A549 (cell line): ENCODE results near the gene PARP2. TPM values are rescaled to one million over a fixed set of nuclear protein-coding genes. Genes with fewer than 3 reads are reported as not detected.
A peak's percentile ranks its signal among the peaks of the same experiment; 100 is the strongest.

Source experiments
- ATAC-seq, 2 experiments: fragments of 200-7000 bp in 1 of 2; fragments of >200 bp in 1 of 2; cut with Nextera tagmentation in 1 of 2; cut with Tn5 transposase in 1 of 2; 3 replicates each; pipeline versions ENCODE4 v1.8.0 to v1.9.1; 2018 to 2020; ENCODE audit warnings: mild to moderate bottlenecking in 1 of 2, moderate library complexity in 1 of 2
- CTCF ChIA-PET: fragments of 300-600 bp; sonication (Branson Sonifier 250); formaldehyde crosslinking; extraction: SDS; loops from one replicate; lab custom pipeline; 2021; ENCODE audit warnings: antibody characterized with exemption, inconsistent platforms; lab: Yijun Ruan, JAX
- POLR2A ChIA-PET: fragments of 350-600 bp; formaldehyde crosslinking; extraction: SDS; loops from one replicate; lab custom pipeline; 2021; ENCODE audit warnings: antibody characterized with exemption, inconsistent platforms; lab: Yijun Ruan, JAX
- DNase-seq, 2 experiments: peaks; one replicate each; pipeline versions ENCODE4 v3.0.0 to v3.0.0-alpha.2; 2011 to 2016; ENCODE audit warnings: low read depth in 1 of 2, low spot score in 1 of 2
- FAIRE-seq: peaks from 2 replicates; lab custom pipeline; 2011; peaks lifted over from hg19 to GRCh38; lab: Jason Lieb, UNC
- H3K27ac ChIP-seq, 2 experiments: fragments of >200 bp; sonication (Bioruptor Twin); formaldehyde crosslinking; 3 replicates each; pipeline ENCODE4 v1.5.1; 2016 to 2017
- H3K4me1 ChIP-seq: fragments of >200 bp; sonication (Bioruptor Twin); formaldehyde crosslinking; 3 replicates; pipeline ENCODE4 v1.6.1; 2016
- H3K4me2 ChIP-seq: fragments of >200 bp; sonication (Bioruptor Twin); formaldehyde crosslinking; 3 replicates; pipeline ENCODE4 v1.6.1; 2016
- H3K4me3 ChIP-seq: fragments of >200 bp; sonication (Bioruptor Twin); formaldehyde crosslinking; 3 replicates; pipeline ENCODE4 v1.5.1; 2016
- H3K9me3 ChIP-seq: fragments of >200 bp; sonication (Bioruptor Twin); formaldehyde crosslinking; 3 replicates; pipeline ENCODE4 v1.6.1; 2016
- CHD2 ChIP-seq: fragments of 150-350 bp; IDR thresholded peaks from 2 replicates; pipeline ENCODE4 v1.6.1; 2014; ENCODE audit warnings: low read length; ENCODE audit not compliant: partially characterized antibody
- CTCF ChIP-seq: fragments of >200 bp; sonication (Bioruptor Twin); formaldehyde crosslinking; IDR thresholded peaks from 3 replicates; pipeline ENCODE4 v1.5.1; 2016
- E2F6 ChIP-seq: IDR thresholded peaks from 2 replicates; pipeline ENCODE4 v1.6.1; 2012; ENCODE audit warnings: low read depth, borderline replicate concordance
- EHF ChIP-seq: fragments of 250-450 bp; sonication (Bioruptor Pico); IDR thresholded peaks from 2 replicates; pipeline ENCODE4 v1.5.0; 2020; ENCODE audit warnings: mild to moderate bottlenecking
- EP300 ChIP-seq, 2 experiments: fragments of >200 bp; sonication (Bioruptor Twin); formaldehyde crosslinking; IDR thresholded peaks; 2 replicates in 1 of 2; 3 replicates in 1 of 2; pipeline ENCODE4 v1.6.1; 2016 to 2017
- FOSB ChIP-seq: fragments of 250-450 bp; sonication (Bioruptor Pico); IDR thresholded peaks from 2 replicates; pipeline ENCODE4 v1.5.0; 2020; ENCODE audit warnings: mild to moderate bottlenecking, moderate library complexity
- FOSL2 ChIP-seq, 2 experiments: fragments of 450-650 bp in 1 of 2; fragments of >200 bp in 1 of 2; sonication (Bioruptor Twin) in 1 of 2; formaldehyde crosslinking; IDR thresholded peaks; 2 replicates each; pipeline versions ENCODE4 v1.5.0 to v1.6.1; 2016 to 2020; ENCODE audit warnings: mild to moderate bottlenecking in 1 of 2, moderate library complexity in 1 of 2
- FOXS1 ChIP-seq: fragments of 250-450 bp; sonication (Bioruptor Pico); IDR thresholded peaks from 2 replicates; pipeline ENCODE4 v1.5.0; 2020; ENCODE audit warnings: mild to moderate bottlenecking, moderate library complexity
- GATA3 ChIP-seq: IDR thresholded peaks from 2 replicates; pipeline ENCODE4 v1.6.1; 2012; ENCODE audit warnings: borderline replicate concordance
- HES2 ChIP-seq: fragments of >200 bp; sonication (Bioruptor Twin); formaldehyde crosslinking; IDR thresholded peaks from 2 replicates; pipeline ENCODE4 v1.6.1; 2016
- HOXA7 ChIP-seq: fragments of 250-450 bp; sonication (Bioruptor Pico); IDR thresholded peaks from 2 replicates; pipeline ENCODE4 v1.5.0; 2020; ENCODE audit warnings: mild to moderate bottlenecking, moderate library complexity
- JUN ChIP-seq, 2 experiments: fragments of >200 bp; sonication (Bioruptor Twin); formaldehyde crosslinking; IDR thresholded peaks; 2 replicates in 1 of 2; 3 replicates in 1 of 2; pipeline ENCODE4 v1.6.1; 2016 to 2017
- MAZ ChIP-seq: fragments of 150-350 bp; IDR thresholded peaks from 2 replicates; pipeline ENCODE4 v1.6.1; 2014; ENCODE audit warnings: antibody characterized with exemption, low read depth, low read length, borderline replicate concordance
- NFE2L2 ChIP-seq: fragments of 150-350 bp; conservative IDR thresholded peaks from 2 replicates; pipeline ENCODE4 v1.6.1; 2014; ENCODE audit warnings: low read length
- PBX3 ChIP-seq: IDR thresholded peaks from 2 replicates; pipeline ENCODE4 v1.6.1; 2012
- REST ChIP-seq: fragments of 200-600 bp; sonication (generic); IDR thresholded peaks from 2 replicates; pipeline ENCODE4 v1.6.1; 2016; ENCODE audit warnings: antibody characterized with exemption, mild to moderate bottlenecking, moderate library complexity
- RNF2 ChIP-seq: fragments of 200-600 bp; sonication (generic); IDR thresholded peaks from 2 replicates; pipeline ENCODE4 v1.6.1; 2016; ENCODE audit warnings: low read depth, mild to moderate bottlenecking, antibody characterized with exemption, moderate library complexity, borderline replicate concordance
- SMC3 ChIP-seq: fragments of >200 bp; sonication (Bioruptor Twin); formaldehyde crosslinking; IDR thresholded peaks from 3 replicates; pipeline ENCODE4 v1.6.1; 2018; ENCODE audit warnings: inconsistent platforms
- WGBS: methylation state at CpG from one replicate; pipeline ENCODE4 v1.1.6; 2017; ENCODE audit errors: missing lambda C conversion rate; 5-methylcytosine and 5-hydroxymethylcytosine counted together
- polyA plus RNA-seq, 4 experiments: library from polyadenylated mRNA; depleted of rRNA in 3 of 4; stranded (reverse); fragments of >200 nt; fragmentation: RNase III in 1 of 4; extraction: RNeasy Plus Mini Kit Qiagen cat#74134 plus additional on column Dnase treatment in 1 of 4; gene quantifications; 2 replicates in 3 of 4; 3 replicates in 1 of 4; pipeline ENCODE4 v1.2.3, GENCODE V29; 2011 to 2017

The PARP2 gene
- polyA plus RNA-seq, 2 of the 4 experiments (the other 2 are of a cell fraction): 42.3 to 43.4 TPM

GRCh38 chr14:20327005-20327869 is 16.2 kb upstream of the PARP2 start (continued):
- TF ChIP-seq RNF2 (no peak), GATA3 (no peak), E2F6 (no peak), REST (no peak), SMC3 (peak; percentile 52; the same call in 2 of the 3 replicates), CHD2 (no peak), FOSL2 (IDR thresholded peaks at IDR 0.05) (no peak), FOSL2 (CRISPR knock-in tag; IDR thresholded peaks at IDR 0.05) (no peak)
- TF ChIP-seq, all 56 proteins: peak for 3

- ChIA-PET POLR2A (interaction anchor here (0.9 kb wide), 1 partner anchor 14 kb away, joined by 5 read pairs; the partner anchor contains the start of gene PARP2), CTCF (interaction anchor here (0.6 to 5.8 kb wide), 8 partner anchors 10 to 449 kb away, joined by 5 to 67 read pairs (median 24); partner anchors contain the start of gene PARP2)
- DNase-seq: no peak
- H3K9me3 ChIP-seq: no peaks in the 10 kb centered on the region
- no peak for FAIRE-seq
- H3K4me1 ChIP-seq: peaks cover 38% of the 10 kb centered on the region
- TF ChIP-seq NFE2L2: no peak
- TF ChIP-seq HES2: no peak
- TF ChIP-seq CHD2: no peak
- no peak for TF ChIP-seq PBX3
- TF ChIP-seq MAZ: no peak
- no peak for TF ChIP-seq FOSB
- no peak for TF ChIP-seq EHF (CRISPR knock-in tag)
- no peak for TF ChIP-seq CTCF
- TF ChIP-seq JUN (IDR thresholded peaks at IDR 0.05): no peak
- no peak for TF ChIP-seq EP300 (IDR thresholded peaks at IDR 0.05)
- no peak for TF ChIP-seq HOXA7 (CRISPR knock-in tag)
- no peak for TF ChIP-seq RNF2
- no peak for TF ChIP-seq FOXS1
- H3K27ac ChIP-seq: no peak overlapping the region
- no peak for ATAC-seq
- H3K4me2 ChIP-seq: no peak overlapping the region
- 49% methylated on average over 2 of the region's 2 CpGs for WGBS
- no peak overlapping the region for H3K4me3 ChIP-seq
Observed at GRCh38 chr14:20328705-20329104, 14.7 kb upstream of the PARP2 start.
